ENCODE measurements around the gene STMND1.

STMND1 gene

GRCh38 chr6:17172836-17173470, 71.1 kb downstream of the STMND1 start:
- TF ChIP-seq, protein P1, sequence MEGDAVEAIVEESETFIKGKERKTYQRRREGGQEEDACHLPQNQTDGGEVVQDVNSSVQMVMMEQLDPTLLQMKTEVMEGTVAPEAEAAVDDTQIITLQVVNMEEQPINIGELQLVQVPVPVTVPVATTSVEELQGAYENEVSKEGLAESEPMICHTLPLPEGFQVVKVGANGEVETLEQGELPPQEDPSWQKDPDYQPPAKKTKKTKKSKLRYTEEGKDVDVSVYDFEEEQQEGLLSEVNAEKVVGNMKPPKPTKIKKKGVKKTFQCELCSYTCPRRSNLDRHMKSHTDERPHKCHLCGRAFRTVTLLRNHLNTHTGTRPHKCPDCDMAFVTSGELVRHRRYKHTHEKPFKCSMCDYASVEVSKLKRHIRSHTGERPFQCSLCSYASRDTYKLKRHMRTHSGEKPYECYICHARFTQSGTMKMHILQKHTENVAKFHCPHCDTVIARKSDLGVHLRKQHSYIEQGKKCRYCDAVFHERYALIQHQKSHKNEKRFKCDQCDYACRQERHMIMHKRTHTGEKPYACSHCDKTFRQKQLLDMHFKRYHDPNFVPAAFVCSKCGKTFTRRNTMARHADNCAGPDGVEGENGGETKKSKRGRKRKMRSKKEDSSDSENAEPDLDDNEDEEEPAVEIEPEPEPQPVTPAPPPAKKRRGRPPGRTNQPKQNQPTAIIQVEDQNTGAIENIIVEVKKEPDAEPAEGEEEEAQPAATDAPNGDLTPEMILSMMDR (IDR thresholded peaks at IDR 0.05; ENCODE audit: insufficient read depth, low read length, missing control alignments): no peak
- DNase-seq (ENCODE audit: low read depth, low spot score): no peak
- CTCF ChIA-PET: interaction anchor here (0.7 to 1.6 kb wide), 6 partner anchors 9 to 411 kb away, joined by 3 to 8 read pairs (median 4); no protein-coding TSS in a partner anchor
- POLR2A ChIA-PET: interaction anchor here (0.6 to 1.0 kb wide), 2 partner anchors 246 to 426 kb away, joined by 3 read pairs; no protein-coding TSS in a partner anchor
- no peak overlapping the region for H3K4me3 ChIP-seq (ENCODE audit: low read depth, low read length)

- TF ChIP-seq, protein P1 (IDR thresholded peaks at IDR 0.05; ENCODE audit: insufficient read depth, low read length, missing control alignments): no peak
- H3K4me3 ChIP-seq (ENCODE audit: low read depth, low read length): no peak overlapping the region
- ChIA-PET POLR2A (no interaction called here), CTCF (interaction anchor here (1.0 to 3.3 kb wide), 2 partner anchors 11 to 12 kb away, joined by 3 to 10 read pairs; no protein-coding TSS in a partner anchor)
- no peak for DNase-seq (ENCODE audit: low read depth, low spot score)
Measured at GRCh38 chr6:17178326-17178725, 76.5 kb downstream of the STMND1 start.

DNA sequence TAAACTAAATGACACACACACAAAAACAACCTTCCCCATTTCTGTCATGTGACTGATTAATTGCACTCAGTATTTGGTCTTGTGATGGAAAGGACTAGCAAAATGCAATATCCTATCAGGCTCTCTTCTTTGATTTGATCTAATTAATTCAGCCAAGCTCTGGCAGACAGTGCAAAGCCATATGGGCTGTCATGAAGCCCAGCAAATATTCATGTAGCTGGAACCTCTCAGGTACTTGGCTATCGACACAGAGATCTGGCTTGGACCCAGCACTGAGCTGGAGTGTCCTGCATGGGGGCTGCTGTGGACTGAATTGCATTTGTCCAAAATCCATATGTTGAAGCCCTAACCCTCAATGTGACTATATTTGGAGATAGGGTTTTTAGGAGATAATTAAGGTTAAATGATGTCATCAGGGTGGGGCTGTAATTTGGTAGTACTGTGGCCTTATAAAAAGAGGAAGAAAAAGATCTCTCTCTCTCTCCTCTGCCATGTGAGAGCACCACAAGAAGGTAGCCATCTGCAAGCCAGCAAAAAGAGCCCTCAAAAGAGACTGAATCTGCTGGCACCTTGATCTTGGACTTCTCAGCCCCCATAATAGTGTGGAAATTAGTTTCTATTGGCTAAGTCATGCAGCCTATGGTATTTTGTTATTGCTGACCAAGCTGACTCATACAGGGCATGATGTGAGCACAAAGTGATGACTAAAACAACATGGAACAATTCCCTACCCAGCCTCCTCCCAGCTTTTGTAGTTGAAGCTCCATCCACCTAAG, 77.1 kb downstream of the STMND1 start:
- TF ChIP-seq, protein P1 (IDR thresholded peaks at IDR 0.05; ENCODE audit: insufficient read depth, low read length, missing control alignments): no peak
- no peak for DNase-seq (ENCODE audit: low read depth, low spot score)
- ChIA-PET CTCF (interaction anchor here (1.0 to 3.3 kb wide), 3 partner anchors 9 to 22 kb away, joined by 4 to 10 read pairs (median 5); no protein-coding TSS in a partner anchor), POLR2A (interaction anchor here (0.6 kb wide), 1 partner anchor 1889 kb away, joined by 3 read pairs; no protein-coding TSS in a partner anchor)
- H3K4me3 ChIP-seq (ENCODE audit: low read depth, low read length): no peak overlapping the region

DNA sequence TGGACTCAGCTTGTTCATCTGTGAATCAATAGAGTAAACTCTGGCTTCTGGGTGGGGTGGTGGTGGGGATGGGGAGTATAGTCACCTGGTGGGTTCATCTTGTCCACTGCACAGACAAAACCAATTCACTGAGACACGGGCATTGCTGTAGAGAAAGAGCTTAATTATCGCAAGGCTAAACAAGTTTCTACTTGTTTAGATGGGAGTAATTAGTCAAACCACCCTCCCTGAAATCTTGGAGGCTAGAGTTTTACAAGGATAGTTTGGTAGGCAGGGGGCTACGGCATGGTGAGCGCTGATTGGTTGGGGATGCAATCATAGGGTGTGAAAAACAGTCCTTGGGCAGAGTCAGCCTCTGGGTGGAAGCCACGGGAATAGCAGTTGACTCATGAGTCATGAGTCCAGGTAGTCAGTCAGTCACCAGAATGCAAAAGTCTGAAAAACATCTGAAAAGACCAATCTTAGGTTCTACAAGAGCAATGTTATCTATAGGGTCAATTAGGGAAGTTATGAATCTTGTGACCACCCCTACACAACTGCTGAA, 77.8 kb downstream of the STMND1 start:
- ChIA-PET CTCF (interaction anchor here (1.0 to 3.3 kb wide), 3 partner anchors 9 to 23 kb away, joined by 4 to 10 read pairs (median 5); no protein-coding TSS in a partner anchor), POLR2A (interaction anchor here (0.6 kb wide), 1 partner anchor 1890 kb away, joined by 3 read pairs; no protein-coding TSS in a partner anchor)
- TF ChIP-seq, protein P1 (IDR thresholded peaks at IDR 0.05; ENCODE audit: insufficient read depth, low read length, missing control alignments): no peak
- no peak overlapping the region for H3K4me3 ChIP-seq (ENCODE audit: low read depth, low read length)
- no peak for DNase-seq (ENCODE audit: low read depth, low spot score)
